RWPE2 (cell line): ENCODE results near the gene IER3IP1.

Source experiments
- ATAC-seq: fragments of 200-7000 bp; cut with Tn5 transposase; 3 replicates; pipeline ENCODE4 v1.9.1; 2021; ENCODE audit warnings: low read depth
- DNase-seq: peaks from one replicate; pipeline ENCODE4 v3.0.0-alpha.2; 2020; ENCODE audit warnings: low spot score
- H3K27ac ChIP-seq: fragments of 450-650 bp; 2 replicates; pipeline ENCODE4 v1.5.1; 2017; ENCODE audit warnings: mild to moderate bottlenecking; ENCODE audit not compliant: poor library complexity, severe bottlenecking
- H3K27me3 ChIP-seq: fragments of 250-450 bp; sonication (Bioruptor Pico); 2 replicates; pipeline ENCODE4 v1.5.1; 2021; ENCODE audit warnings: mild to moderate bottlenecking, moderate library complexity; ENCODE audit not compliant: insufficient read depth, poor library complexity, severe bottlenecking
- H3K36me3 ChIP-seq: fragments of 250-450 bp; sonication (Bioruptor Pico); 2 replicates; pipeline ENCODE4 v1.5.1; 2020; ENCODE audit warnings: low read depth, mild to moderate bottlenecking, moderate library complexity
- H3K4me1 ChIP-seq: fragments of 250-450 bp; sonication (Bioruptor Pico); 2 replicates; pipeline ENCODE4 v1.5.1; 2021; ENCODE audit warnings: mild to moderate bottlenecking, moderate library complexity; ENCODE audit not compliant: insufficient read depth, poor library complexity, severe bottlenecking
- H3K4me3 ChIP-seq: fragments of 250-450 bp; sonication (Bioruptor Pico); 2 replicates; pipeline ENCODE4 v1.5.1; 2021; ENCODE audit warnings: mild to moderate bottlenecking, moderate library complexity; ENCODE audit not compliant: severe bottlenecking
- H3K9me3 ChIP-seq: fragments of 250-450 bp; sonication (Bioruptor Pico); 2 replicates; pipeline ENCODE4 v1.5.1; 2021; ENCODE audit warnings: mild to moderate bottlenecking, moderate library complexity; ENCODE audit not compliant: severe bottlenecking
- TF ChIP-seq, protein P1 (sequence below): fragments of 450-650 bp; IDR thresholded peaks from one replicate; pipeline ENCODE4 v1.5.1; 2017; ENCODE audit warnings: mild to moderate bottlenecking, moderate library complexity; ENCODE audit not compliant: poor library complexity, severe bottlenecking

Gene IER3IP1

DNA sequence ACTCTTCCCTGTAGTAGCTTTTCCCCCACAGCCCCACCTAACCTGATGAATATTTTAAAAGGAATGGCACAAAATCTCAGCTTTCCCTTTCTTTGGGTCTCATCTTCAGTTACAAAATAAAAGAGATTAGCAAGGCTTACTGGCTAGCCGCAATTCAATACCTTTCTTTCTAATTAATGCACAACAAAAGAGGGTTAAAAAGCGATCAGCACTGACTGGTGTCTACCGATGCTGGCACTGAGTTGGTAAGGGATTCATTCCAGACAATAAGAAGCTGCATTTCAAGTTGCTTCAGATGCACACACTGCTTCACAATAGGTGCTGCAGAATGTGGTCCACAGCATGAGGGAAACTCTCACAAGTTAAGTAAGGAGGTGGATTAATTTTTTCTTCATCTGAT is 67.8 kb downstream of the IER3IP1 start:
- ATAC-seq (no peak), DNase-seq (no peak)
- no peaks in the 10 kb centered on the region for H3K27me3 ChIP-seq
- TF ChIP-seq, protein P1, sequence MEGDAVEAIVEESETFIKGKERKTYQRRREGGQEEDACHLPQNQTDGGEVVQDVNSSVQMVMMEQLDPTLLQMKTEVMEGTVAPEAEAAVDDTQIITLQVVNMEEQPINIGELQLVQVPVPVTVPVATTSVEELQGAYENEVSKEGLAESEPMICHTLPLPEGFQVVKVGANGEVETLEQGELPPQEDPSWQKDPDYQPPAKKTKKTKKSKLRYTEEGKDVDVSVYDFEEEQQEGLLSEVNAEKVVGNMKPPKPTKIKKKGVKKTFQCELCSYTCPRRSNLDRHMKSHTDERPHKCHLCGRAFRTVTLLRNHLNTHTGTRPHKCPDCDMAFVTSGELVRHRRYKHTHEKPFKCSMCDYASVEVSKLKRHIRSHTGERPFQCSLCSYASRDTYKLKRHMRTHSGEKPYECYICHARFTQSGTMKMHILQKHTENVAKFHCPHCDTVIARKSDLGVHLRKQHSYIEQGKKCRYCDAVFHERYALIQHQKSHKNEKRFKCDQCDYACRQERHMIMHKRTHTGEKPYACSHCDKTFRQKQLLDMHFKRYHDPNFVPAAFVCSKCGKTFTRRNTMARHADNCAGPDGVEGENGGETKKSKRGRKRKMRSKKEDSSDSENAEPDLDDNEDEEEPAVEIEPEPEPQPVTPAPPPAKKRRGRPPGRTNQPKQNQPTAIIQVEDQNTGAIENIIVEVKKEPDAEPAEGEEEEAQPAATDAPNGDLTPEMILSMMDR = no peak
- peaks cover 27% of the 10 kb centered on the region for H3K36me3 ChIP-seq
- no peak overlapping the region for H3K27ac ChIP-seq
- no peak overlapping the region for H3K4me3 ChIP-seq
- H3K4me1 ChIP-seq = no peaks in the 10 kb centered on the region
- no peaks in the 10 kb centered on the region for H3K9me3 ChIP-seq
